ENCODE results near the gene CATSPER1.

DNA sequence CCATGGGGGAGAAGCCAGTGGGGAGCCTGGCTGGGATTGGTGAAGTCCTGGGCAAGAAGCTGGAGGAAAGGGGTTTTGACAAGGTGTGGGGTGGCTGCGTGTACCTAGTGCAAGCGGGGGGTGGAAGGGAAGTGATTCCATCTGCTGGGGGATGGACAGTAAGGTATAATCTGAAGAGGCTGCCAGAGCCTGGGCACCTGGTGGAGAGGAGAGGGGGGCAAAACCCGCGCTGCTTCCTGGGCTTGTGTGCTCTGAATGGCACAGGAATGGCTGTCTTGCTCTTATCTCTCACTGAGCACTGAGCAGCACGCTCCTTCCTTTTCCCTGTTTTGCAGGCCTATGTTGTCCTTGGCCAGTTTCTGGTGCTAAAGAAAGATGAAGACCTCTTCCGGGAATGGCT, 23.0 kb downstream of the CATSPER1 start:
- no peak for TF ChIP-seq POLR2A (IDR thresholded peaks at IDR 0.05; ENCODE audit: low read length)
- TF ChIP-seq GATA1 (IDR thresholded peaks at IDR 0.05; ENCODE audit: low read depth, low read length), result no peak

Measured in erythroblast (primary cell).